ENCODE measurements around the gene ZIC2.
"Not testable (repeated sequence)": the region's sequence is repeated elsewhere in the genome, so short reads cannot be mapped to it uniquely, and the experiment has no call there.

Gene ZIC2

GRCh38 chr13:99981735-99982035 lies at the start of gene ZIC2:
Gene ZIC2 (plus strand): TSS chr13:99981784. CDS start chr13:99982065, 281 bp downstream.
- DNase-seq = peak in 2 of 58 donors; percentile 64 to 70

- no peak for DNase-seq
Measured at GRCh38 chr13:99932912-99933311, 48.7 kb upstream of the ZIC2 start.

GRCh38 chr13:99935772-99936171 lies 45.8 kb upstream of the ZIC2 start:
- DNase-seq = no peak

GRCh38 chr13:99938635-99939034 lies 42.9 kb upstream of the ZIC2 start:
- no peak for DNase-seq

GRCh38 chr13:99941086-99941485 lies 40.5 kb upstream of the ZIC2 start:
- no peak for DNase-seq

- DNase-seq = no peak
Measured at GRCh38 chr13:99941911-99942310, 39.7 kb upstream of the ZIC2 start.

- DNase-seq = no peak
Measured at GRCh38 chr13:99944102-99944501, 37.5 kb upstream of the ZIC2 start.

- DNase-seq = no peak
Measured at GRCh38 chr13:99944606-99945005, 37.0 kb upstream of the ZIC2 start.

GRCh38 chr13:99945515-99945914 lies 36.1 kb upstream of the ZIC2 start:
- not testable (repeated sequence) for DNase-seq

- DNase-seq = no peak
Measured at GRCh38 chr13:99947666-99948065, 33.9 kb upstream of the ZIC2 start.

- no peak for DNase-seq
Measured at GRCh38 chr13:99948411-99948810, 33.2 kb upstream of the ZIC2 start.

GRCh38 chr13:99948907-99949678 lies 32.5 kb upstream of the ZIC2 start:
- DNase-seq = no peak

- DNase-seq = peak in 22 of 58 donors; percentile 8 to 65 (median 30)
Measured at GRCh38 chr13:99949679-99950413, 31.7 kb upstream of the ZIC2 start.

- not testable (repeated sequence) for DNase-seq
Measured at GRCh38 chr13:99951666-99952065, 29.9 kb upstream of the ZIC2 start.

GRCh38 chr13:99953138-99953755 lies 28.3 kb upstream of the ZIC2 start:
- DNase-seq = no peak

GRCh38 chr13:99955107-99955746 lies 26.4 kb upstream of the ZIC2 start:
- no peak for DNase-seq

GRCh38 chr13:99955747-99956472 lies 25.7 kb upstream of the ZIC2 start:
- DNase-seq = peak in 7 of 58 donors; percentile 21 to 44 (median 34)

GRCh38 chr13:99956473-99957349 lies 24.9 kb upstream of the ZIC2 start:
- DNase-seq = peak in 22 of 58 donors; percentile 24 to 76 (median 44)

- DNase-seq = peak in 2 of 58 donors; percentile 43 to 44
Measured at GRCh38 chr13:99958406-99959126, 23.0 kb upstream of the ZIC2 start.
